AG04450 (cell line): ENCODE measurements around the gene WFDC9. TPM values are rescaled to one million over a fixed set of nuclear protein-coding genes. Genes with fewer than 3 reads are reported as not detected.
A peak's percentile ranks its signal among the peaks of the same experiment; 100 is the strongest.

Experiments
- CTCF ChIA-PET: fragments of 300-600, 350-600 bp; formaldehyde crosslinking; extraction: SDS; loops from one replicate; lab custom pipeline; 2022; ENCODE audit warnings: antibody characterized with exemption, inconsistent platforms; lab: Charles Lee
- POLR2A ChIA-PET: fragments of 350-600 bp; formaldehyde crosslinking; extraction: SDS; loops from one replicate; lab custom pipeline; 2021; ENCODE audit warnings: antibody characterized with exemption, inconsistent platforms; lab: Yijun Ruan, JAX
- DNase-seq: peaks from one replicate; pipeline ENCODE4 v3.0.0-alpha.2; 2011; ENCODE audit warnings: low read depth, low spot score
- H3K27ac ChIP-seq: one replicate; pipeline ENCODE4 v1.5.1; 2012; ENCODE audit warnings: low read depth, low read length, control low read depth
- H3K27me3 ChIP-seq: one replicate; pipeline ENCODE4 v1.6.0; 2012; ENCODE audit warnings: low read length; ENCODE audit not compliant: control insufficient read depth, insufficient read depth
- H3K4me3 ChIP-seq: 2 replicates; pipeline ENCODE4 v1.5.1; 2011; ENCODE audit warnings: mild to moderate bottlenecking, low read depth, low read length, control low read depth
- H3K9me3 ChIP-seq: 2 replicates; pipeline ENCODE4 v1.5.1; 2012; ENCODE audit warnings: low read length; ENCODE audit not compliant: control insufficient read depth, insufficient read depth
- polyA plus RNA-seq: library from polyadenylated mRNA; depleted of rRNA; stranded (reverse); fragments of >200 nt; gene quantifications from 2 replicates; pipeline ENCODE4 v1.2.3, GENCODE V29; 2011
- TF ChIP-seq, protein P1 (sequence below): IDR thresholded peaks from 2 replicates; pipeline ENCODE4 v1.5.1; 2011; ENCODE audit warnings: low read depth, low read length, control low read depth, inconsistent platforms

Gene WFDC9
- polyA plus RNA-seq, 1 experiment: not detected

DNA sequence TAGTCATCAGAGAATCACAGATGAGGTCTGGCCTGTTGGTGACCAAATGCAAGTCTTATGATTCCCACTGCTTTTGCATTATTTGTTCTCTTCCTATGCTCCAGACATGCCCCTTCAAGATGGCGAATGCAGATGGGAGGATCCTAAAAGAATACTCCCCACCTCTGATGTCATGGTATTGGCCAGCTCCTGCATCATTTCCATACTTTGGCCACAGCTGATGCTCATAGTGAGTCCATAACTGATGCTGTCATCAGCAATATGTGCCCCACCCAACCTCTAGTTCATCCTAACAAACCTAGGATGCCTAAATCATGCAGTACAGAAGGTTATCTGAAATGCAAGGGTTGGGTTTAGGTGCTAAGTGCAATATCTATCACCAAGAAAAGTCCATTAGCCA lies 5.4 kb upstream of the WFDC9 start:
- no peaks in the 10 kb centered on the region for H3K27me3 ChIP-seq
- CTCF ChIA-PET: no interaction called here
- TF ChIP-seq, protein P1, sequence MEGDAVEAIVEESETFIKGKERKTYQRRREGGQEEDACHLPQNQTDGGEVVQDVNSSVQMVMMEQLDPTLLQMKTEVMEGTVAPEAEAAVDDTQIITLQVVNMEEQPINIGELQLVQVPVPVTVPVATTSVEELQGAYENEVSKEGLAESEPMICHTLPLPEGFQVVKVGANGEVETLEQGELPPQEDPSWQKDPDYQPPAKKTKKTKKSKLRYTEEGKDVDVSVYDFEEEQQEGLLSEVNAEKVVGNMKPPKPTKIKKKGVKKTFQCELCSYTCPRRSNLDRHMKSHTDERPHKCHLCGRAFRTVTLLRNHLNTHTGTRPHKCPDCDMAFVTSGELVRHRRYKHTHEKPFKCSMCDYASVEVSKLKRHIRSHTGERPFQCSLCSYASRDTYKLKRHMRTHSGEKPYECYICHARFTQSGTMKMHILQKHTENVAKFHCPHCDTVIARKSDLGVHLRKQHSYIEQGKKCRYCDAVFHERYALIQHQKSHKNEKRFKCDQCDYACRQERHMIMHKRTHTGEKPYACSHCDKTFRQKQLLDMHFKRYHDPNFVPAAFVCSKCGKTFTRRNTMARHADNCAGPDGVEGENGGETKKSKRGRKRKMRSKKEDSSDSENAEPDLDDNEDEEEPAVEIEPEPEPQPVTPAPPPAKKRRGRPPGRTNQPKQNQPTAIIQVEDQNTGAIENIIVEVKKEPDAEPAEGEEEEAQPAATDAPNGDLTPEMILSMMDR: no peak
- POLR2A ChIA-PET: no interaction called here
- no peak for DNase-seq
- H3K27ac ChIP-seq: no peak overlapping the region
- no peak overlapping the region for H3K4me3 ChIP-seq
- no peaks in the 10 kb centered on the region for H3K9me3 ChIP-seq

DNA sequence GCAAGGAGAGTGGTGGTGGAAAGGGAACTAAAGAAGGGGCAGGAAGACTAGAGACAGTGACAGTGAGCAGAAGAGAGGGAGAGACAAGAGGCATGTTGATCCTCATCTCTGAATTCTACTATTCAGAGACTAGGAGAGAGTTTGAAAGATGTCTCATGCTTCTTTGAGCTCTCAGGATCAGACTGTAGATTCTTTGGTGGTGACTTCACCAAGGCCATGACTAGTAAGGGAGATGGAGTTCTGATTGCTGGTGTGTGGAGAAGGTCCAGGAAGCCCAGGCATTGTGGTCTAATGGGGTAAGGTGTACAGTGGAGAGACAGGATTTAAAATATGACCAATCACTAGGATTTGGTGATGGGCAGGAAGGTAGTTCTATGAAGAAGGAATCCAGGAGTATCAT lies 713 bp downstream of the WFDC9 start:
- no peak for DNase-seq
- H3K27ac ChIP-seq: no peak overlapping the region
- H3K9me3 ChIP-seq: no peaks in the 10 kb centered on the region
- H3K27me3 ChIP-seq: no peaks in the 10 kb centered on the region
- ChIA-PET POLR2A (no interaction called here), CTCF (interaction anchor here (0.6 to 1.7 kb wide), 3 partner anchors 11 to 174 kb away, joined by 4 to 6 read pairs (median 4); no protein-coding TSS in a partner anchor)
- TF ChIP-seq, protein P1: no peak
- H3K4me3 ChIP-seq: no peak overlapping the region

DNA sequence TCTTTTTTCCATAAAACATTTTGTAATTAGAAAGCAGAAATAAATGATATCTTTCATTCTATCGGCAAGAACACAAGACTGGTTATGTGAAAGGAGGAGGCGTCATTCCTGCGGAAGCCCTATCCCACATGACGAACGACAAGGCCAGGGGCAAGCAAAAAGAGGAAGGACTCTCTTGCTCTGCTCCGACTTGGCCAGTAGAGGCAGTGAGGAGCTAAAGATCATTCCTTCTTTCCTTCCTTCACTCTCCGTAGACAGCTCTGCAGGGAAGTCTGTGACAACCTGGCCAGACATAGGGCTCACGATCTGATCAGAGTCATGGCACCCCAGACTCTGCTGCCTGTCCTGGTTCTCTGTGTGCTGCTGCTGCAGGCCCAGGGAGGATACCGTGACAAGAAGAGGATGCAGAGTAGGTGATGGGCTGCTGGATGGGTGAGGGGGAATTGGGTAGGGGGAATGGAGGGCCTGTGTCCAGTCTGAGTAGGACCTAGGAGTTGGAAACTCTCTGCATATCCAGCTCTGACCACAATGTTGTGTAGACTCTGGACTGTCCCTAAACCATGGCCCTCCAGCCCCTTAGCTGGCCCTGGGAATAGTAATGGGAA lies 1.5 kb downstream of the WFDC9 start, which contains the start of gene WFDC10A:
Gene WFDC10A (plus strand): TSS at position 244 of the 605 bp plus-strand sequence. CDS start 75 bp downstream, at position 319.
- no peak for DNase-seq
- no peak within 1 kb of the TSS for H3K27ac ChIP-seq
- no peaks in the 10 kb centered on the region for H3K27me3 ChIP-seq
- no peaks in the 10 kb centered on the region for H3K9me3 ChIP-seq
- ChIA-PET CTCF (interaction anchor here (1.0 to 2.8 kb wide), 9 partner anchors 8 to 336 kb away, joined by 3 to 16 read pairs (median 5); no protein-coding TSS in a partner anchor), POLR2A (no interaction called here)
- TF ChIP-seq, protein P1: peak; percentile 75
- no peak within 1 kb of the TSS for H3K4me3 ChIP-seq

DNA sequence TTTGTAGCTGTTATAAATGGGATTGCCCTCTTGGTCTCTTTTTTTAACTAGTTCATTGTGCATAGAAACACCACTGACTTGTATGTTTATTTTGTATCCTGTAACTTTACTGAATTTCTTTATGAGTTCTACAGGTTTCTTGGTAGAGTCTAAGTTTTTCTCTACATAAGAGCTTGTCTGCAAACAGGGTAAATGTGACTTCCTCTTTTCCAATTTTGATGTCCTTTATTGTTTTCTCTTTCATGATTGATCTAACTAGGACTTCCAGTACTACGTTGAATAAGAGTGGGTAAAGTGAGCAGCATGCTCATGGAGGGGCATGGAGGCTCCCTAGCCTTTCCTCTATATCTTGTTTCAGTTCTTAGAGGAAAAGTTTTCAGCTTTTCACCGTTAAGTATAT lies 4.5 kb downstream of the WFDC9 start:
- no peak for DNase-seq
- TF ChIP-seq, protein P1: no peak
- CTCF ChIA-PET: interaction anchor here (1.1 kb wide), 1 partner anchor 145 kb away, joined by 3 read pairs; no protein-coding TSS in a partner anchor
- Histone ChIP-seq H3K27me3 (no peaks in the 10 kb centered on the region), H3K9me3 (no peaks in the 10 kb centered on the region), H3K4me3 (no peak overlapping the region), H3K27ac (no peak overlapping the region)
- POLR2A ChIA-PET: no interaction called here

DNA sequence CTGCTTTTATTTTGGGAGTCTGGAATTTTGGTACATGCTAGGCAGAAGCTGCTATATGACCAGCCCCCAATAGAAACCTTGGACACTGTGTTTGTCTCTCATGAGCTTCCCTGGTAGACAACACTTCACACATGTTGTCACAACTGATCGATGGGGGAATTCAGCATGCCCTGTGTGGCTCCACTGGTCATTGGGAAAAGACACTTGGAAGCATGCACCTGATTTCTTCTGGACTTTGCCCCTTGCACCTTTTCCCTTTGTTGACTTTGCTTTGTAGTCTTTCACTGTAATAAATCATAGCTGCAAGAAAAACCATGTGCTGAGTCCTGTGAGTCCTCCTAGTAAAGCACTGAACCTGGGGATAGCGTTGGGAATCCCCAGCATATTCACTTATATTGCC lies 9.5 kb downstream of the WFDC9 start:
- CTCF ChIA-PET: no interaction called here
- POLR2A ChIA-PET: no interaction called here

More for the DNA sequence above, 9.5 kb downstream of the WFDC9 start:
- Histone ChIP-seq H3K27ac (no peak overlapping the region), H3K9me3 (no peaks in the 10 kb centered on the region), H3K27me3 (no peaks in the 10 kb centered on the region), H3K4me3 (no peak overlapping the region)
- DNase-seq: no peak
- TF ChIP-seq, protein P1: no peak
